Testis (tissue), 5 donors: ENCODE results near the gene PLCXD3. TPM values are rescaled to one million over a fixed set of nuclear protein-coding genes. Genes with fewer than 3 reads are reported as not detected.

Source experiments
- DNase-seq: peaks from one replicate; pipeline ENCODE4 v3.0.0-alpha.2; 2019
- H3K27ac ChIP-seq, 2 donors: fragments of 200-600 bp; sonication (generic); one replicate each; pipeline ENCODE4 v1.5.1; 2019
- H3K27me3 ChIP-seq: fragments of 200-600 bp; sonication (generic); one replicate; pipeline ENCODE4 v1.5.1; 2019
- H3K36me3 ChIP-seq: fragments of 200-600 bp; sonication (generic); one replicate; pipeline ENCODE4 v1.5.1; 2017; ENCODE audit warnings: low read depth; ENCODE audit errors: missing control alignments
- H3K4me1 ChIP-seq: fragments of 200-600 bp; sonication (generic); one replicate; pipeline ENCODE4 v1.5.1; 2019
- H3K4me3 ChIP-seq, 2 donors: fragments of 200-600 bp; sonication (generic); one replicate each; pipeline ENCODE4 v1.5.1; 2017 to 2019
- H3K9me3 ChIP-seq: fragments of 200-600 bp; sonication (generic); one replicate; pipeline ENCODE4 v1.5.1; 2017
- POLR2A ChIP-seq: fragments of 450-650 bp; IDR thresholded peaks from one replicate; pipeline ENCODE4 v1.6.1; 2017; ENCODE audit warnings: antibody characterized with exemption, mild to moderate bottlenecking, moderate library complexity
- whole genome bisulfite sequencing, 2 donors: methylation state at CpG; one replicate each; pipeline ENCODE4 v1.1.5; 2018; 5-methylcytosine and 5-hydroxymethylcytosine counted together
- intact Hi-C: fragments of 100-400 bp; cut with DNase I; formaldehyde crosslinking; loops from one replicate; pipeline ENCODE4 v1.15.1; 2023; ENCODE audit warnings: low total_unique reads
- long read RNA-seq, 2 donors: transcript quantifications; one replicate each; lab custom pipeline, GENCODE V29; 2026
- polyA plus RNA-seq: library from polyadenylated mRNA; stranded (reverse); fragments of 350-450 nt; fragmentation: Illumina TruSeq; extraction: RNeasy Lipid Tissue Mini Kit (QIAGEN cat#74804); gene quantifications from one replicate; pipeline ENCODE4 v1.2.3, GENCODE V29; 2014; ENCODE audit warnings: low read depth, low replicate concordance; ENCODE audit not compliant: insufficient read depth
- total RNA-seq, 2 donors: library from RNA; depleted of rRNA; stranded (reverse); fragments of >200 nt; gene quantifications; one replicate each; pipeline ENCODE4 v1.2.3, GENCODE V29; 2016
- TF ChIP-seq, protein P1 (sequence below), 3 experiments: fragments of 450-650 bp in 2 of 3; fragments of 200-600 bp in 1 of 3; sonication (generic) in 1 of 3; IDR thresholded peaks; one replicate each; pipeline ENCODE4 v1.5.1; 2016 to 2019; ENCODE audit warnings: antibody characterized with exemption in 3 of 3, mild to moderate bottlenecking in 2 of 3, moderate library complexity in 1 of 3

Gene PLCXD3, protein sequence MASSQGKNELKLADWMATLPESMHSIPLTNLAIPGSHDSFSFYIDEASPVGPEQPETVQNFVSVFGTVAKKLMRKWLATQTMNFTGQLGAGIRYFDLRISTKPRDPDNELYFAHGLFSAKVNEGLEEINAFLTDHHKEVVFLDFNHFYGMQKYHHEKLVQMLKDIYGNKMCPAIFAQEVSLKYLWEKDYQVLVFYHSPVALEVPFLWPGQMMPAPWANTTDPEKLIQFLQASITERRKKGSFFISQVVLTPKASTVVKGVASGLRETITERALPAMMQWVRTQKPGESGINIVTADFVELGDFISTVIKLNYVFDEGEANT
- 1 to 10 TPM; 1.7 to 1.8 TPM for total RNA-seq
- 0.78 TPM for polyA plus RNA-seq
- long read RNA-seq, donor 1, full-length matches to known transcripts = 2 of 2 reads
- long read RNA-seq, donor 1, partial matches to known transcripts = 0 of 2 reads
- long read RNA-seq, donor 1, other reads (novel, unspliced or antisense) = 0 of 2 reads
- long read RNA-seq, donor 2 = 0 reads

DNA sequence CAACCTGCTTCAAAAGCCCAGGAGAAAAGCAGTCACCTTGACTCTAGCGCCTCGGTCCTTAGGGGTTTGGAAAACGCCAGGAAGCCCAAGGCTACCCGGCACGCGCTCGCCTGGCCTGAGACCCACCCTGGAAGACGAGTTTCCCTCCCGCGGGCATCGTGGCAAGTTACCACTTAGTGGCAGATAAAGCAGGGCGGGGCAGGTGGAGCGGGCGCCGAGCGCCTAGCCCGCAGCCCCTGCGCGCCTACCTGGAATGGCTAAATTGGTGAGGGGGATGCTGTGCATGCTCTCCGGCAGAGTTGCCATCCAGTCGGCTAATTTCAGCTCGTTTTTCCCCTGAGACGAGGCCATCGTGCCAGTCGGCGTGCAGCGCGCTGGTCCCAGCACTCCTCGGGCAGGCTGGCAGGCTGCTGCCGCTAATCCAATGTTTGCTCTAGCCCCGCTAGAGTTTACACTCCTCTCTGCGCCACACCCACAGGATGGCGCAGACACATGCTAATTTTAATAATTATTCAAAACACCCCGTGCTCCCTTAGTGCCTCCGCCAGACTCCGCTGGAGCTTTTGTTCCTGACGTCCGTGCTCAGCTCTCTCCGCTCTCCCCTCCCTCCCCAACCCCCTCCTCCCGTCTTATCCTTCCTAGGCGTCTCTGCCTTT lies at the start of gene PLCXD3:
TSS of gene PLCXD3 (minus strand) at position 426 of the 656 bp plus-strand sequence. CDS start at position 351, 75 bp downstream.
- Histone ChIP-seq H3K27me3 (no peaks in the 10 kb centered on the region), H3K27ac (no peak within 1 kb of the TSS), H3K9me3 (no peaks in the 10 kb centered on the region), H3K4me1 (no peaks in the 10 kb centered on the region), H3K36me3 (no peaks in the 10 kb centered on the region), H3K4me3 (peak within 1 kb of the TSS; percentile 27 to 49)
- intact Hi-C loops = no loop called here
- peak; percentile 50 for DNase-seq
- TF ChIP-seq, protein P1, sequence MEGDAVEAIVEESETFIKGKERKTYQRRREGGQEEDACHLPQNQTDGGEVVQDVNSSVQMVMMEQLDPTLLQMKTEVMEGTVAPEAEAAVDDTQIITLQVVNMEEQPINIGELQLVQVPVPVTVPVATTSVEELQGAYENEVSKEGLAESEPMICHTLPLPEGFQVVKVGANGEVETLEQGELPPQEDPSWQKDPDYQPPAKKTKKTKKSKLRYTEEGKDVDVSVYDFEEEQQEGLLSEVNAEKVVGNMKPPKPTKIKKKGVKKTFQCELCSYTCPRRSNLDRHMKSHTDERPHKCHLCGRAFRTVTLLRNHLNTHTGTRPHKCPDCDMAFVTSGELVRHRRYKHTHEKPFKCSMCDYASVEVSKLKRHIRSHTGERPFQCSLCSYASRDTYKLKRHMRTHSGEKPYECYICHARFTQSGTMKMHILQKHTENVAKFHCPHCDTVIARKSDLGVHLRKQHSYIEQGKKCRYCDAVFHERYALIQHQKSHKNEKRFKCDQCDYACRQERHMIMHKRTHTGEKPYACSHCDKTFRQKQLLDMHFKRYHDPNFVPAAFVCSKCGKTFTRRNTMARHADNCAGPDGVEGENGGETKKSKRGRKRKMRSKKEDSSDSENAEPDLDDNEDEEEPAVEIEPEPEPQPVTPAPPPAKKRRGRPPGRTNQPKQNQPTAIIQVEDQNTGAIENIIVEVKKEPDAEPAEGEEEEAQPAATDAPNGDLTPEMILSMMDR (IDR thresholded peaks at IDR 0.05) = no peak
- no peak for TF ChIP-seq POLR2A
- 0% methylated on average over 18 to 41 of the region's 41 CpGs for WGBS, 2 donors

DNA sequence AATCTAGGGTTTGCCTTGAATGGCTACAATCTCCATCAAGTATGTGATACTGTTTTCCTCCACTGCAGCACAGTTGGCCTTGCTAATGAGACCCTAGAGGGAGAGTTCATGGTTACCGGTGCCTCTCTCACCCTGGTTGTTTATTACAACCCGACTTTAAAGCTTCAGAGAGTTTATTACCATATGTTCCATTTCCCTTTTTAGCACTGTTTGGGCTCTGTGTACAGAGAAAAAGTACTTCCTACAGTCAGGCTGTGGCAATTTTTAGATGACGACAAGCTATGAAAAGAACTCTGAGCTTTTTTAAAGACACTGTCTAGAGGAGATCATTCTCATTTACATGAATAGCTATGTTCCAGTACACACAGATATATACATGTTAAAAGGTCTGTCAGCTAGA lies 48.8 kb upstream of the PLCXD3 start:
- 38 to 46% methylated on average over 3 of the region's 3 CpGs for WGBS, 2 donors

DNA sequence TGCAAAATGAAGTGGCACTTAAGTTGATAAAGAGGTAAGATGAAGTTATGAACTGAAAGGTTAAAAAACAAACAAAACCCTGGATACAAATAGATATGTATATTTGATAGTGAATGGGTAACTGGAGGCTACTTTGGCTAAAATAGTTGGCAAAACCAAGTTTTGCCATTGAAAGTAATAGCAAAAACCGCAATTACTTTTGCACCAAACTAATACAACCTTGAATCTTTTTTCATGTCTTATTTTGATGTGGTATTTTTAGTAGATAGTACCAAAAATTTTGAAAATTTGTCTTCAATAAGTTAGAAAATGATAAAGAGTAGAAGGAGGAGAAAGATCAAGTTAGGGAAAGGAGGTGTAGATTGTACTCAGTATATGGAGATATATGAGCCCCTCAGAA lies 47.9 kb upstream of the PLCXD3 start:
- no peak for DNase-seq
- TF ChIP-seq, protein P1 (IDR thresholded peaks at IDR 0.05) = no peak
- TF ChIP-seq POLR2A = no peak
- no peak overlapping the region for H3K27ac ChIP-seq
- H3K27me3 ChIP-seq = no peaks in the 10 kb centered on the region
- H3K9me3 ChIP-seq = no peaks in the 10 kb centered on the region
- H3K36me3 ChIP-seq = no peaks in the 10 kb centered on the region
- intact Hi-C loops = no loop called here
- H3K4me3 ChIP-seq = no peak overlapping the region
- H3K4me1 ChIP-seq = no peaks in the 10 kb centered on the region
- 74 to 75% methylated on average over 1 of the region's 1 CpG for WGBS, 2 donors

More for the DNA sequence above, 48.8 kb upstream of the PLCXD3 start:
- Histone ChIP-seq H3K4me3 (no peak overlapping the region), H3K4me1 (no peaks in the 10 kb centered on the region), H3K27ac (no peak overlapping the region), H3K27me3 (no peaks in the 10 kb centered on the region), H3K9me3 (no peaks in the 10 kb centered on the region), H3K36me3 (no peaks in the 10 kb centered on the region)
- no peak for TF ChIP-seq POLR2A
- TF ChIP-seq, protein P1 (IDR thresholded peaks at IDR 0.05) = no peak
- no peak for DNase-seq
- intact Hi-C loops = no loop called here

DNA sequence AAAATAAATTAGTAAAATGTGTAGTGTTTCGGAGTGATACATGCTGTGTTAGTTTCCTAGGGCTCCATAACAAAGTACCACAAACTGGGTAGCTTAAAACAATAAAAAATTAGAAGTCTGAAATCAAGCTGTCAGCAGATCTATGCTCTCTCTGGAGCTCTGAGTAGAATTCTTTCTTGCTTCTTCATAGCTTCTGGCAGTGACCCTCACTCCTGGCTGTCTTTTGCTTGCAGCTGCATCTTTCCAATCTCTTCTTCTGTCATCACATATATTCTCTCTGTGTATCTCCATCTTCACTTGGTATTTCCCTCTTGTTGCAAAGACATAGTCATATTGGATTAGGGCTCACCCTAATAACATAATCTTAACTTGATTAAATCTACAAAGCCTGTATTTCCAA lies 37.6 kb upstream of the PLCXD3 start:
- no peaks in the 10 kb centered on the region for H3K4me1 ChIP-seq
- WGBS, 2 donors = 80 to 89% methylated on average over 1 of the region's 1 CpG
- H3K4me3 ChIP-seq = no peak overlapping the region
- H3K27ac ChIP-seq = no peak overlapping the region
- intact Hi-C loops = no loop called here
- DNase-seq = no peak
- no peak for TF ChIP-seq POLR2A
- TF ChIP-seq, protein P1 (IDR thresholded peaks at IDR 0.05) = no peak
- H3K27me3 ChIP-seq = no peaks in the 10 kb centered on the region
- no peaks in the 10 kb centered on the region for H3K36me3 ChIP-seq
- H3K9me3 ChIP-seq = no peaks in the 10 kb centered on the region
